Measurements from ENCODE around the gene PPIL3.

PPIL3 gene

GRCh38 chr2:200829258-200829655 lies 59.6 kb downstream of the PPIL3 start:
- TF ChIP-seq CTCF (IDR thresholded peaks at IDR 0.05; ENCODE audit: borderline replicate concordance, insufficient read depth, low read depth, low read length), result no peak
- no peak overlapping the region for H3K4me3 ChIP-seq (ENCODE audit: low read depth, low read length)

GRCh38 chr2:200828572-200829257 lies 60.2 kb downstream of the PPIL3 start:
- no peak for TF ChIP-seq CTCF (IDR thresholded peaks at IDR 0.05; ENCODE audit: borderline replicate concordance, insufficient read depth, low read depth, low read length)
- H3K4me3 ChIP-seq (ENCODE audit: low read depth, low read length), result no peak overlapping the region

GRCh38 chr2:200828104-200828503 lies 60.8 kb downstream of the PPIL3 start:
- no peak for TF ChIP-seq CTCF (IDR thresholded peaks at IDR 0.05; ENCODE audit: borderline replicate concordance, insufficient read depth, low read depth, low read length)
- no peak overlapping the region for H3K4me3 ChIP-seq (ENCODE audit: low read depth, low read length)

- no peak for TF ChIP-seq CTCF (IDR thresholded peaks at IDR 0.05; ENCODE audit: borderline replicate concordance, insufficient read depth, low read depth, low read length)
- H3K4me3 ChIP-seq (ENCODE audit: low read depth, low read length), result no peak overlapping the region
Measured at GRCh38 chr2:200821686-200822245, 67.1 kb downstream of the PPIL3 start.

All from GM12875 (cell line).